ENCODE results near the gene CTTNBP2NL.

DNA sequence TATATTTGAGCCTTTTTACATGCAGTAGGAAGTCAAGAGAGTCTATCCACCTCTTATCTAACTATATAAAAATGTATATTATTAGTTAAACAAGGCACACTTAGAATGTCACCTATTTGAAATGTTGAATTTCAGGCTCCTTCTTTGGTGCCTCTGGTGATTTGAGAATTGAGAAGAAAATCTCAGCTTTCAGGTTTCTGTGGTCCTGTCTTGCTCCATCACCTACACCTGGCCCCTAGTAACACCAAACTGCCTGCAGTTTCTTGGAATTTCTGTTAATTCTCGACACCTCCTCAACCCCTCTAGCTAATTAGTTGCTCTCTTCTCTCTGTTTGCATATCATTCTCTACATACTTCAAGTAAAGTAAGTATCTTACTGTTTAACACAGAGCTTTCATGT lies 57.9 kb downstream of the CTTNBP2NL start:
- TF ChIP-seq, protein P1, sequence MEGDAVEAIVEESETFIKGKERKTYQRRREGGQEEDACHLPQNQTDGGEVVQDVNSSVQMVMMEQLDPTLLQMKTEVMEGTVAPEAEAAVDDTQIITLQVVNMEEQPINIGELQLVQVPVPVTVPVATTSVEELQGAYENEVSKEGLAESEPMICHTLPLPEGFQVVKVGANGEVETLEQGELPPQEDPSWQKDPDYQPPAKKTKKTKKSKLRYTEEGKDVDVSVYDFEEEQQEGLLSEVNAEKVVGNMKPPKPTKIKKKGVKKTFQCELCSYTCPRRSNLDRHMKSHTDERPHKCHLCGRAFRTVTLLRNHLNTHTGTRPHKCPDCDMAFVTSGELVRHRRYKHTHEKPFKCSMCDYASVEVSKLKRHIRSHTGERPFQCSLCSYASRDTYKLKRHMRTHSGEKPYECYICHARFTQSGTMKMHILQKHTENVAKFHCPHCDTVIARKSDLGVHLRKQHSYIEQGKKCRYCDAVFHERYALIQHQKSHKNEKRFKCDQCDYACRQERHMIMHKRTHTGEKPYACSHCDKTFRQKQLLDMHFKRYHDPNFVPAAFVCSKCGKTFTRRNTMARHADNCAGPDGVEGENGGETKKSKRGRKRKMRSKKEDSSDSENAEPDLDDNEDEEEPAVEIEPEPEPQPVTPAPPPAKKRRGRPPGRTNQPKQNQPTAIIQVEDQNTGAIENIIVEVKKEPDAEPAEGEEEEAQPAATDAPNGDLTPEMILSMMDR (IDR thresholded peaks at IDR 0.05) = no peak
- TF ChIP-seq POLR2A (IDR thresholded peaks at IDR 0.05) = no peak

Measured in testis (tissue), 2 donors.